ENCODE results near the gene P4HB.

DNA sequence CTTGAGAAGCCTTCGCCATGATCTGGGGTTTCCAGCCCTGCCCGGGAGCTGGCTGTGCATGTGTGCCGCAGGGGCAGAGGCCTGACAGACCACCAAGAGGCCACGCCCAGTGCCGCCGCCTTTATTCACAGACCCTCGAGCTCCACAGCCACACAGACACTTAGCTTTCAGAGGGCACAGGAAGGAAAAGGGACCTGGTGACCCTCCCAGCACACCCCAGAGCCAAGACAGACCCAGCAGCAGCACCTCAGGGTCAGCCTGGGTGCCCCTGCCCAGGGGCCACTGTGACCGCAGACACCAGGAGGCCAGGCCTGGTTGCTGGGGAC lies 38.1 kb downstream of the P4HB start:
- TF ChIP-seq, protein P1, sequence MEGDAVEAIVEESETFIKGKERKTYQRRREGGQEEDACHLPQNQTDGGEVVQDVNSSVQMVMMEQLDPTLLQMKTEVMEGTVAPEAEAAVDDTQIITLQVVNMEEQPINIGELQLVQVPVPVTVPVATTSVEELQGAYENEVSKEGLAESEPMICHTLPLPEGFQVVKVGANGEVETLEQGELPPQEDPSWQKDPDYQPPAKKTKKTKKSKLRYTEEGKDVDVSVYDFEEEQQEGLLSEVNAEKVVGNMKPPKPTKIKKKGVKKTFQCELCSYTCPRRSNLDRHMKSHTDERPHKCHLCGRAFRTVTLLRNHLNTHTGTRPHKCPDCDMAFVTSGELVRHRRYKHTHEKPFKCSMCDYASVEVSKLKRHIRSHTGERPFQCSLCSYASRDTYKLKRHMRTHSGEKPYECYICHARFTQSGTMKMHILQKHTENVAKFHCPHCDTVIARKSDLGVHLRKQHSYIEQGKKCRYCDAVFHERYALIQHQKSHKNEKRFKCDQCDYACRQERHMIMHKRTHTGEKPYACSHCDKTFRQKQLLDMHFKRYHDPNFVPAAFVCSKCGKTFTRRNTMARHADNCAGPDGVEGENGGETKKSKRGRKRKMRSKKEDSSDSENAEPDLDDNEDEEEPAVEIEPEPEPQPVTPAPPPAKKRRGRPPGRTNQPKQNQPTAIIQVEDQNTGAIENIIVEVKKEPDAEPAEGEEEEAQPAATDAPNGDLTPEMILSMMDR (IDR thresholded peaks at IDR 0.05) = no peak
- TF ChIP-seq EZH2 (IDR thresholded peaks at IDR 0.05; ENCODE audit: borderline replicate concordance, insufficient read depth, low read depth, low read length, poor library complexity, severe bottlenecking) = no peak

Measured in B cell (primary cell).